OCI-LY1 (cell line): ENCODE measurements around the gene RAPH1.
A peak's percentile ranks its signal among the peaks of the same experiment; 100 is the strongest.
"Not testable (repeated sequence)": the region's sequence is repeated elsewhere in the genome, so short reads cannot be mapped to it uniquely, and the experiment has no call there.

Source experiments
- H2AFZ ChIP-seq: fragments of 200-600 bp; sonication (generic), shearing (Covaris generic); 2 replicates; pipeline ENCODE4 v1.6.0; 2014; ENCODE audit warnings: antibody characterized with exemption, mild to moderate bottlenecking, low read length
- H3F3A ChIP-seq: fragments of 200-600 bp; sonication (generic), shearing (Covaris generic); 2 replicates; pipeline ENCODE4 v1.6.0; 2014; ENCODE audit warnings: mild to moderate bottlenecking, antibody characterized with exemption, low read length, moderate library complexity; ENCODE audit not compliant: insufficient read depth
- H3K27ac ChIP-seq: fragments of 200-600 bp; sonication (generic); 2 replicates; pipeline ENCODE4 v1.5.1; 2014; ENCODE audit warnings: low read length, mixed run types, mild to moderate bottlenecking, low read depth; ENCODE audit not compliant: poor library complexity, severe bottlenecking
- H3K27me3 ChIP-seq: fragments of 200-600 bp; sonication (generic); 2 replicates; pipeline ENCODE4 v1.6.0; 2014; ENCODE audit warnings: antibody characterized with exemption, mild to moderate bottlenecking, low read length, moderate library complexity; ENCODE audit not compliant: insufficient read depth
- H3K36me3 ChIP-seq: fragments of 200-600 bp; sonication (generic); 2 replicates; pipeline ENCODE4 v1.6.1; 2014; ENCODE audit warnings: mild to moderate bottlenecking, antibody characterized with exemption, low read length, moderate library complexity, mixed read lengths; ENCODE audit not compliant: insufficient read depth
- H3K4me1 ChIP-seq: fragments of 200-600 bp; sonication (generic); 2 replicates; pipeline ENCODE4 v1.5.1; 2014; ENCODE audit warnings: mild to moderate bottlenecking, low read length, moderate library complexity; ENCODE audit not compliant: insufficient read depth, severe bottlenecking
- H3K4me2 ChIP-seq: fragments of 200-600 bp; sonication (generic), shearing (Covaris generic); 2 replicates; pipeline ENCODE4 v1.6.1; 2014; ENCODE audit warnings: low read length
- H3K4me3 ChIP-seq: fragments of 200-600 bp; sonication (generic); 2 replicates; pipeline ENCODE4 v1.5.1; 2014; ENCODE audit warnings: low read length, low read depth, mild to moderate bottlenecking, mixed read lengths; ENCODE audit not compliant: poor library complexity, severe bottlenecking
- H3K79me2 ChIP-seq: fragments of 200-600 bp; shearing (Covaris generic); 2 replicates; pipeline ENCODE4 v1.6.1; 2016; ENCODE audit warnings: mixed run types, low read length, mixed read lengths; ENCODE audit not compliant: insufficient read depth
- H3K9ac ChIP-seq: fragments of 200-600 bp; sonication (generic), shearing (Covaris generic); 2 replicates; pipeline ENCODE4 v1.6.1; 2014; ENCODE audit warnings: mild to moderate bottlenecking, low read length, mixed read lengths
- H3K9me2 ChIP-seq: fragments of 200-600 bp; sonication (generic), shearing (Covaris generic); 2 replicates; pipeline ENCODE4 v1.6.1; 2014; ENCODE audit warnings: low read depth, mild to moderate bottlenecking, low read length, mixed read lengths
- H3K9me3 ChIP-seq: fragments of 200-600 bp; shearing (Covaris generic); 2 replicates; pipeline ENCODE4 v1.6.1; 2014; ENCODE audit warnings: low read length, mixed read lengths
- H4K20me1 ChIP-seq: fragments of 200-600 bp; sonication (generic), shearing (Covaris generic); 2 replicates; pipeline ENCODE4 v1.6.0; 2016; ENCODE audit warnings: mild to moderate bottlenecking, low read length; ENCODE audit not compliant: insufficient read depth
- CTCF ChIP-seq: fragments of 200-600 bp; sonication (generic), shearing (Covaris generic); IDR thresholded peaks from 2 replicates; pipeline ENCODE4 v1.5.1; 2017; ENCODE audit warnings: mild to moderate bottlenecking, antibody characterized with exemption, low read length, moderate library complexity, mixed read lengths
- EZH2 ChIP-seq: fragments of 200-600 bp; sonication (generic), shearing (Covaris generic); IDR thresholded peaks from 2 replicates; pipeline ENCODE4 v1.8.0; 2017; ENCODE audit warnings: borderline replicate concordance, mixed run types, mild to moderate bottlenecking, antibody characterized with exemption, low read length, moderate library complexity, mixed read lengths

Gene RAPH1

DNA sequence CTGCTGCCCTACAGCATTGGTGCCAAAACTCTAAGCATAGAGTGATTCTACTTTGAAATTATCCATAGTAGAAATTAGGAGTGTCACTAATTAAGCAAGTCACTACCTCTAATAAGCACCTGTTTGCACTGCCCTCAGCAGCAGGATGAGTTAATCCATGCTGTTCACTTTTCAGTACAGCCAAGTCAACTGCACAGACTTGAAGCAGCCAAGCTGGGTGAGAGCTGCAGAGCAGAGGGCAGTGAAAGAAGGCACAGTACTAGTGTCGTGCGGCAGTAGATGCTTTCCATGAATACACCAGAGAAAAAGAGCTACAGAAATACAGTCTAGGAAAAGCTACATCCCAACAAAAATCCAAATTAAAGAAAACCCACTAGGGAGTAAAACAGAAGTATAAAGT, 98.6 kb downstream of the RAPH1 start:
- H3K4me1 ChIP-seq: peaks cover 34% of the 10 kb centered on the region
- H3K9me2 ChIP-seq: no peaks in the 10 kb centered on the region
- no peaks in the 10 kb centered on the region for H3K36me3 ChIP-seq
- no peak overlapping the region for H3K9ac ChIP-seq
- no peak overlapping the region for H3K4me3 ChIP-seq
- TF ChIP-seq CTCF: no peak
- TF ChIP-seq EZH2: no peak
- H3K4me2 ChIP-seq: no peak overlapping the region
- no peaks in the 10 kb centered on the region for H3K9me3 ChIP-seq
- no peak overlapping the region for H3K27ac ChIP-seq
- H3K79me2 ChIP-seq: no peaks in the 10 kb centered on the region
- H4K20me1 ChIP-seq: no peaks in the 10 kb centered on the region
- H2AFZ ChIP-seq: no peak overlapping the region
- H3K27me3 ChIP-seq: no peaks in the 10 kb centered on the region
- no peaks in the 10 kb centered on the region for H3F3A ChIP-seq

- Histone ChIP-seq H3K9me3 (no peaks in the 10 kb centered on the region), H3K4me2 (peak overlapping the region; percentile 57), H3K36me3 (no peaks in the 10 kb centered on the region; the same call in 1 of the 2 replicates), H3K4me1 (peaks cover 45% of the 10 kb centered on the region), H3K27me3 (no peaks in the 10 kb centered on the region), H3F3A (no peaks in the 10 kb centered on the region), H3K9ac (peak overlapping the region; percentile 22), H2AFZ (no peak overlapping the region), H4K20me1 (no peaks in the 10 kb centered on the region), H3K27ac (peak overlapping the region; percentile 85), H3K9me2 (no peaks in the 10 kb centered on the region), H3K4me3 (peak overlapping the region; percentile 7), H3K79me2 (no peaks in the 10 kb centered on the region)
- TF ChIP-seq CTCF (no peak), EZH2 (no peak)
These were observed 102.3 kb downstream of the RAPH1 start for GRCh38 chr2:203432811-203433210.

DNA sequence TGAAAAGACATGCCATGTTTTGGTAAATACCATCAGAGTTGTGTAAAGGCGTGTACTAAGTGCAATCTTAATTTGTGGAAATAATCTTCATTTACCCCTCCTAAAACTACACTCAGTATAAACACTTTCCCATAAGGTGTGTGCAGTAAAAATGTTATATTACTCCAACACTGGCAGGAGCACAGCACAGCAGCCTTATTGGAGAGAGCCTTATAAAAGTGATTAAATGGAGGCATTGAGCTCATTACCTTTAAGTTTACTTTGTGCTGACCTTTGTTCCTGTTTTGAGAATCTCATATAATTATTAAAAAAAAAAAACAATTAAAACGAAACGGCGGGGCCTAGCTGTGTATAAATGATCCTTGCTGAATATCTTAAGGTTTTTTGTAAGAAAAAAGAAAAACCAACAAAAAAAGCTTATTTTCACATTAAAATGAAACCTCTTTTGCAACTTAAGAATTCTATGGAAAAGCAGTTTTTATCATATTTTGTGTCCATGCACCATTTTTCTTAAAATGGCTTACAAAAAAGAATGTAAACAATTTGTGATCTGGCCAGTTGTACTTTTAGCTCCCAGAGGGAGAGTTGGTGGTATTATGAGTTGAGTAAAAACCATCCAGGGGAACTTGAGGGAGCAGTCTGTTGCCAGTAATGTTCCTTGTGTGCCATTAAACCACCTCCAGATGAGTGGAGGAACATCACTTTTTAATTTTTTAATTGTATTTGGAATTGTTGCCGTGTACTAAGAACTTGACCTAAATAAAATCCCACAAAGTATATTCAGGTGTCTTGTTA, 103.5 kb downstream of the RAPH1 start:
- H3K27ac ChIP-seq: peak overlapping the region; percentile 85
- no peaks in the 10 kb centered on the region for H3F3A ChIP-seq
- H3K9me2 ChIP-seq: no peaks in the 10 kb centered on the region
- no peak overlapping the region for H3K4me3 ChIP-seq
- no peaks in the 10 kb centered on the region for H3K27me3 ChIP-seq
- no peaks in the 10 kb centered on the region for H3K9me3 ChIP-seq
- H3K9ac ChIP-seq: peak overlapping the region; percentile 22
- TF ChIP-seq EZH2: no peak
- no peak for TF ChIP-seq CTCF
- H4K20me1 ChIP-seq: no peaks in the 10 kb centered on the region
- H3K4me2 ChIP-seq: peak overlapping the region; percentile 57
- no peaks in the 10 kb centered on the region for H3K79me2 ChIP-seq
- H3K4me1 ChIP-seq: peaks cover 45% of the 10 kb centered on the region
- H3K36me3 ChIP-seq: no peaks in the 10 kb centered on the region; the same call in 1 of the 2 replicates
- no peak overlapping the region for H2AFZ ChIP-seq

- not testable (repeated sequence) for H3K4me2 ChIP-seq, H3K27ac ChIP-seq
These were observed 105.5 kb downstream of the RAPH1 start for GRCh38 chr2:203429643-203430042.

More at GRCh38 chr2:203429643-203430042, 105.5 kb downstream of the RAPH1 start:
- H3K27me3 ChIP-seq, H2AFZ ChIP-seq, H3F3A ChIP-seq, H3K79me2 ChIP-seq, H3K4me3 ChIP-seq, H3K36me3 ChIP-seq, H3K9me3 ChIP-seq, H3K9ac ChIP-seq, H3K9me2 ChIP-seq, H4K20me1 ChIP-seq: not testable (repeated sequence)
- H3K4me1 ChIP-seq: peaks cover 41% of the 10 kb centered on the region
